ENCODE measurements around the gene ANGPTL3. TPM values are rescaled to one million over a fixed set of nuclear protein-coding genes. Genes with fewer than 3 reads are reported as not detected.

The ANGPTL3 gene
- total and polyA plus RNA-seq, 2 donors (not counting 1 experiment from before 2014, with no cell fraction given): not detected

- POLR2A ChIA-PET: no interaction called here
- CTCF ChIA-PET: no interaction called here
- intact Hi-C loops (cut with micrococcal nuclease): no loop called here
- 93% methylated on average over 3 of the region's 6 CpGs for WGBS (ENCODE audit: insufficient coverage)
- Histone ChIP-seq H3K36me3 (replicated peaks in 1 of 2; ENCODE audit: control extremely low read depth in 1 of 2, control insufficient read depth in 1 of 2, extremely low read depth in 1 of 2, insufficient read depth in 2 of 2, low read length in 1 of 2) (no peaks in the 10 kb centered on the region), H4K20me1 (ENCODE audit: control insufficient read depth, insufficient read depth, low read length, poor library complexity, severe bottlenecking) (no peaks in the 10 kb centered on the region), H3K4me2 (replicated peaks; ENCODE audit: low read depth, low read length, poor library complexity, severe bottlenecking) (no peak overlapping the region), H3K9ac (ENCODE audit: low read length) (no peak overlapping the region), H2AFZ (ENCODE audit: insufficient read depth, low read depth, low read length, poor library complexity, severe bottlenecking) (no peak overlapping the region), H3K27me3 (replicated peaks in 1 of 4; ENCODE audit: control extremely low read depth in 1 of 4, control insufficient read depth in 3 of 4, insufficient read depth in 4 of 4, low read length in 3 of 4) (no peaks in the 10 kb centered on the region), H3K9me3 (ENCODE audit: control extremely low read depth in 1 of 3, control insufficient read depth in 2 of 3, insufficient read depth in 1 of 3, low read length in 2 of 3) (peaks cover 0 to 5% (median 2%) of the 10 kb centered on the region in 3 donors), H3K27ac (ENCODE audit: low read length in 2 of 2) (no peak overlapping the region), H3K4me1 (ENCODE audit: control insufficient read depth in 2 of 2, insufficient read depth in 2 of 2, low read length in 2 of 2) (no peaks in the 10 kb centered on the region), H3K79me2 (ENCODE audit: control insufficient read depth, insufficient read depth, low read length) (no peaks in the 10 kb centered on the region), H3K4me3 (ENCODE audit: control extremely low read depth in 1 of 5, extremely low read depth in 1 of 5, insufficient read depth in 1 of 5, low read depth in 2 of 5, low read length in 4 of 5) (no peak overlapping the region)
- no peaks in the 10 kb centered on the region for H3K9me3 Mint-ChIP-seq (ENCODE audit: insufficient read depth)
- H3K27ac Mint-ChIP-seq: no peak overlapping the region
- DNase-seq (no peak), ATAC-seq (ENCODE audit: low read depth) (no peak)
- no peaks in the 10 kb centered on the region for H3K27me3 Mint-ChIP-seq
- H3K4me3 Mint-ChIP-seq: no peak overlapping the region
- H3K4me1 Mint-ChIP-seq: no peaks in the 10 kb centered on the region
- TF ChIP-seq, protein P1, sequence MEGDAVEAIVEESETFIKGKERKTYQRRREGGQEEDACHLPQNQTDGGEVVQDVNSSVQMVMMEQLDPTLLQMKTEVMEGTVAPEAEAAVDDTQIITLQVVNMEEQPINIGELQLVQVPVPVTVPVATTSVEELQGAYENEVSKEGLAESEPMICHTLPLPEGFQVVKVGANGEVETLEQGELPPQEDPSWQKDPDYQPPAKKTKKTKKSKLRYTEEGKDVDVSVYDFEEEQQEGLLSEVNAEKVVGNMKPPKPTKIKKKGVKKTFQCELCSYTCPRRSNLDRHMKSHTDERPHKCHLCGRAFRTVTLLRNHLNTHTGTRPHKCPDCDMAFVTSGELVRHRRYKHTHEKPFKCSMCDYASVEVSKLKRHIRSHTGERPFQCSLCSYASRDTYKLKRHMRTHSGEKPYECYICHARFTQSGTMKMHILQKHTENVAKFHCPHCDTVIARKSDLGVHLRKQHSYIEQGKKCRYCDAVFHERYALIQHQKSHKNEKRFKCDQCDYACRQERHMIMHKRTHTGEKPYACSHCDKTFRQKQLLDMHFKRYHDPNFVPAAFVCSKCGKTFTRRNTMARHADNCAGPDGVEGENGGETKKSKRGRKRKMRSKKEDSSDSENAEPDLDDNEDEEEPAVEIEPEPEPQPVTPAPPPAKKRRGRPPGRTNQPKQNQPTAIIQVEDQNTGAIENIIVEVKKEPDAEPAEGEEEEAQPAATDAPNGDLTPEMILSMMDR (IDR thresholded peaks at IDR 0.05): no peak
- TF ChIP-seq EZH2 (IDR thresholded peaks at IDR 0.05; ENCODE audit: borderline replicate concordance, insufficient read depth, low read depth, low read length, poor library complexity, severe bottlenecking): no peak
Measured at GRCh38 chr1:62637392-62638105, 40.2 kb downstream of the ANGPTL3 start.

GRCh38 chr1:62643283-62643682, 46.0 kb downstream of the ANGPTL3 start:
- ChIA-PET POLR2A (no interaction called here), CTCF (no interaction called here)
- H3K9me3 ChIP-seq (ENCODE audit: control extremely low read depth in 1 of 3, control insufficient read depth in 2 of 3, insufficient read depth in 1 of 3, low read length in 2 of 3): peaks cover 0 to 1% (median 0%) of the 10 kb centered on the region in 3 donors
- H3K36me3 ChIP-seq (replicated peaks in 1 of 2; ENCODE audit: control extremely low read depth in 1 of 2, control insufficient read depth in 1 of 2, extremely low read depth in 1 of 2, insufficient read depth in 2 of 2, low read length in 1 of 2): peaks cover 5 to 8% of the 10 kb centered on the region in 2 experiments
- no peak overlapping the region for H3K4me2 ChIP-seq (replicated peaks; ENCODE audit: low read depth, low read length, poor library complexity, severe bottlenecking)
- no peak overlapping the region for H3K27ac ChIP-seq (ENCODE audit: low read length in 2 of 2)
- H3K79me2 ChIP-seq (ENCODE audit: control insufficient read depth, insufficient read depth, low read length): no peaks in the 10 kb centered on the region
- intact Hi-C loops (cut with micrococcal nuclease): no loop called here
- H3K9me3 Mint-ChIP-seq (ENCODE audit: insufficient read depth): no peaks in the 10 kb centered on the region
- DNase-seq (no peak), ATAC-seq (ENCODE audit: low read depth) (no peak)
- no peak overlapping the region for H3K27ac Mint-ChIP-seq
- no peaks in the 10 kb centered on the region for H3K4me1 ChIP-seq (ENCODE audit: control insufficient read depth in 2 of 2, insufficient read depth in 2 of 2, low read length in 2 of 2)
- TF ChIP-seq, protein P1 (IDR thresholded peaks at IDR 0.05): no peak
- no peak for TF ChIP-seq EZH2 (IDR thresholded peaks at IDR 0.05; ENCODE audit: borderline replicate concordance, insufficient read depth, low read depth, low read length, poor library complexity, severe bottlenecking)
- no peak overlapping the region for H3K4me3 ChIP-seq (ENCODE audit: control extremely low read depth in 1 of 5, extremely low read depth in 1 of 5, insufficient read depth in 1 of 5, low read depth in 2 of 5, low read length in 4 of 5)
- no peaks in the 10 kb centered on the region for H3K27me3 Mint-ChIP-seq
- H3K4me1 Mint-ChIP-seq: no peaks in the 10 kb centered on the region
- no peak overlapping the region for H3K9ac ChIP-seq (ENCODE audit: low read length)
- H2AFZ ChIP-seq (ENCODE audit: insufficient read depth, low read depth, low read length, poor library complexity, severe bottlenecking): no peak overlapping the region
- H3K27me3 ChIP-seq (replicated peaks in 1 of 4; ENCODE audit: control extremely low read depth in 1 of 4, control insufficient read depth in 3 of 4, insufficient read depth in 4 of 4, low read length in 3 of 4): no peaks in the 10 kb centered on the region
- H4K20me1 ChIP-seq (ENCODE audit: control insufficient read depth, insufficient read depth, low read length, poor library complexity, severe bottlenecking): no peaks in the 10 kb centered on the region
- WGBS (ENCODE audit: insufficient coverage): no CpG with 5 or more reads among the region's 1 CpG
- H3K4me3 Mint-ChIP-seq: no peak overlapping the region

All from B cell (primary cell).